ENCODE data around the gene IPO9. TPM values are rescaled to one million over a fixed set of nuclear protein-coding genes. Genes with fewer than 3 reads are reported as not detected.

IPO9 gene
- total RNA-seq, 2 experiments from 2014 or later = 64.6 to 67.5 TPM

- Mint-ChIP-seq H3K27ac (no peak overlapping the region), H3K27me3 (peaks cover 28% of the 10 kb centered on the region), H3K9me3 (no peaks in the 10 kb centered on the region), H3K4me1 (ENCODE audit: low read depth) (peaks cover 8% of the 10 kb centered on the region), H3K36me3 (ENCODE audit: low read depth) (no peaks in the 10 kb centered on the region), H3K4me3 (no peak overlapping the region)
- TF ChIP-seq CTCF (IDR thresholded peaks at IDR 0.05) = no peak
- DNase-seq (no peak), ATAC-seq (no peak)
- CTCF ChIA-PET = interaction anchor here (0.6 to 7.2 kb wide), 25 partner anchors 8 to 289 kb away, joined by 3 to 130 read pairs (median 16); partner anchors contain the start of gene RNPEP
- intact Hi-C loops (cut with micrococcal nuclease) = no loop called here
- POLR2A ChIA-PET = interaction anchor here (0.5 to 2.0 kb wide), 2 partner anchors 17 to 78 kb away, joined by 3 to 6 read pairs; no protein-coding TSS in a partner anchor
Measured at GRCh38 chr1:201894343-201895119, 65.6 kb downstream of the IPO9 start.

GRCh38 chr1:201895120-201895665 lies 66.2 kb downstream of the IPO9 start:
- Mint-ChIP-seq H3K4me1 (ENCODE audit: low read depth) (peaks cover 7% of the 10 kb centered on the region), H3K27me3 (peaks cover 25% of the 10 kb centered on the region), H3K27ac (no peak overlapping the region), H3K36me3 (ENCODE audit: low read depth) (no peaks in the 10 kb centered on the region), H3K9me3 (no peaks in the 10 kb centered on the region), H3K4me3 (no peak overlapping the region)
- CTCF ChIA-PET = interaction anchor here (0.6 to 7.2 kb wide), 41 partner anchors 8 to 335 kb away, joined by 3 to 130 read pairs (median 7); partner anchors contain the start of genes LMOD1, RNPEP and TIMM17A
- POLR2A ChIA-PET = interaction anchor here (0.5 to 2.0 kb wide), 8 partner anchors 12 to 255 kb away, joined by 3 to 6 read pairs (median 4); partner anchors contain the start of genes IPO9, LMOD1 and TIMM17A
- intact Hi-C loops (cut with micrococcal nuclease) = no loop called here
- ATAC-seq = no peak
- no peak for DNase-seq
- no peak for TF ChIP-seq CTCF (IDR thresholded peaks at IDR 0.05)

- peak; percentile 94 for DNase-seq
- Mint-ChIP-seq H3K4me1 (ENCODE audit: low read depth) (peaks cover 7% of the 10 kb centered on the region), H3K4me3 (peak overlapping the region; percentile 38), H3K27ac (peak overlapping the region; percentile 75), H3K36me3 (ENCODE audit: low read depth) (no peaks in the 10 kb centered on the region), H3K9me3 (no peaks in the 10 kb centered on the region), H3K27me3 (peaks cover 18% of the 10 kb centered on the region)
- TF ChIP-seq CTCF (IDR thresholded peaks at IDR 0.05) = peak; percentile 91
- ChIA-PET POLR2A (interaction anchor here (0.7 to 2.0 kb wide), 9 partner anchors 10 to 254 kb away, joined by 3 to 6 read pairs (median 3); partner anchors contain the start of genes IPO9, LMOD1 and TIMM17A), CTCF (interaction anchor here (0.6 to 7.2 kb wide), 58 partner anchors 8 to 540 kb away, joined by 3 to 130 read pairs (median 5); partner anchors contain the start of genes ELF3, LMOD1, RNPEP and TIMM17A)
- peak; percentile 96 for ATAC-seq
- intact Hi-C loops (cut with micrococcal nuclease) = loop anchor here (1.0 kb wide), 1 partner anchor 76 kb away; no protein-coding TSS in a partner anchor
Measured at GRCh38 chr1:201895913-201896807, 67.2 kb downstream of the IPO9 start.

GRCh38 chr1:201896951-201897391 lies 68.0 kb downstream of the IPO9 start:
- DNase-seq (no peak), ATAC-seq (no peak)
- Mint-ChIP-seq H3K36me3 (ENCODE audit: low read depth) (no peaks in the 10 kb centered on the region), H3K27me3 (peaks cover 14% of the 10 kb centered on the region), H3K9me3 (no peaks in the 10 kb centered on the region), H3K4me3 (no peak overlapping the region), H3K4me1 (ENCODE audit: low read depth) (peaks cover 7% of the 10 kb centered on the region), H3K27ac (no peak overlapping the region)
- no peak for TF ChIP-seq CTCF (IDR thresholded peaks at IDR 0.05)
- intact Hi-C loops (cut with micrococcal nuclease) = loop anchor here (1.0 kb wide), 1 partner anchor 75 kb away; no protein-coding TSS in a partner anchor
- ChIA-PET CTCF (interaction anchor here (0.8 to 7.2 kb wide), 30 partner anchors 7 to 249 kb away, joined by 3 to 130 read pairs (median 10); partner anchors contain the start of genes ELF3, LMOD1, RNPEP and TIMM17A), POLR2A (interaction anchor here (0.7 to 1.4 kb wide), 2 partner anchors 10 to 49 kb away, joined by 3 read pairs; partner anchors contain the start of gene LMOD1)

All from activated CD8-positive, alpha-beta T cell treated with anti-CD3 and anti-CD28 coated beads for 36 hours (primary cell).